Vagina (tissue), 2 donors: ENCODE measurements around the gene ELF4.

Source experiments
- POLR2A ChIP-seq, 2 donors: fragments of 450-650 bp; IDR thresholded peaks; one replicate each; pipeline ENCODE4 v1.6.1; 2017; ENCODE audit warnings: antibody characterized with exemption in 2 of 2, mild to moderate bottlenecking in 2 of 2, moderate library complexity in 2 of 2
- TF ChIP-seq, protein P1 (sequence below), 3 experiments: fragments of 450-650 bp in 2 of 3; fragments of 200-600 bp in 1 of 3; sonication (generic) in 1 of 3; IDR thresholded peaks; one replicate each; pipeline ENCODE4 v1.5.1; 2017 to 2019; ENCODE audit warnings: antibody characterized with exemption in 3 of 3, mild to moderate bottlenecking in 2 of 3, moderate library complexity in 2 of 3

DNA sequence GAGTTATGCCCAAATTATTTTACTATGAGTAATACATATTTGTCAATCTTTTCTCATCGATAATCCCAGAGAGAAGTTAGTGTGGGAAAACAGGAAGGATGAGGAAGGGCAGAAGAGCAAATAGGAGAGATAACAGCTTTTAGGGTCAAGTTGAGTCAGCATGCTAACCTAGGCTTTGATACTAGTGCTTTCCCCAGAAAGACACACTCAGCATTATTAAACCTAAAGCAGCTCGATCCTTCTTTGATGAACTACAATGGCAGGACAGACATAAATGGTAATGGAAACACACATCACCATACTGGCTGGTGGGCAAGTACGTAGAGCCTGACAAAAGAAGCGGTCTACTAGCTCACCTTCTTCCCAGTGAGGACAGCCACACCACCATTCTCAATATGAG, 34.8 kb upstream of the ELF4 start:
- TF ChIP-seq, protein P1, sequence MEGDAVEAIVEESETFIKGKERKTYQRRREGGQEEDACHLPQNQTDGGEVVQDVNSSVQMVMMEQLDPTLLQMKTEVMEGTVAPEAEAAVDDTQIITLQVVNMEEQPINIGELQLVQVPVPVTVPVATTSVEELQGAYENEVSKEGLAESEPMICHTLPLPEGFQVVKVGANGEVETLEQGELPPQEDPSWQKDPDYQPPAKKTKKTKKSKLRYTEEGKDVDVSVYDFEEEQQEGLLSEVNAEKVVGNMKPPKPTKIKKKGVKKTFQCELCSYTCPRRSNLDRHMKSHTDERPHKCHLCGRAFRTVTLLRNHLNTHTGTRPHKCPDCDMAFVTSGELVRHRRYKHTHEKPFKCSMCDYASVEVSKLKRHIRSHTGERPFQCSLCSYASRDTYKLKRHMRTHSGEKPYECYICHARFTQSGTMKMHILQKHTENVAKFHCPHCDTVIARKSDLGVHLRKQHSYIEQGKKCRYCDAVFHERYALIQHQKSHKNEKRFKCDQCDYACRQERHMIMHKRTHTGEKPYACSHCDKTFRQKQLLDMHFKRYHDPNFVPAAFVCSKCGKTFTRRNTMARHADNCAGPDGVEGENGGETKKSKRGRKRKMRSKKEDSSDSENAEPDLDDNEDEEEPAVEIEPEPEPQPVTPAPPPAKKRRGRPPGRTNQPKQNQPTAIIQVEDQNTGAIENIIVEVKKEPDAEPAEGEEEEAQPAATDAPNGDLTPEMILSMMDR (IDR thresholded peaks at IDR 0.05), result no peak
- no peak for TF ChIP-seq POLR2A (IDR thresholded peaks at IDR 0.05)
